ENCODE results near the gene IL16.

DNA sequence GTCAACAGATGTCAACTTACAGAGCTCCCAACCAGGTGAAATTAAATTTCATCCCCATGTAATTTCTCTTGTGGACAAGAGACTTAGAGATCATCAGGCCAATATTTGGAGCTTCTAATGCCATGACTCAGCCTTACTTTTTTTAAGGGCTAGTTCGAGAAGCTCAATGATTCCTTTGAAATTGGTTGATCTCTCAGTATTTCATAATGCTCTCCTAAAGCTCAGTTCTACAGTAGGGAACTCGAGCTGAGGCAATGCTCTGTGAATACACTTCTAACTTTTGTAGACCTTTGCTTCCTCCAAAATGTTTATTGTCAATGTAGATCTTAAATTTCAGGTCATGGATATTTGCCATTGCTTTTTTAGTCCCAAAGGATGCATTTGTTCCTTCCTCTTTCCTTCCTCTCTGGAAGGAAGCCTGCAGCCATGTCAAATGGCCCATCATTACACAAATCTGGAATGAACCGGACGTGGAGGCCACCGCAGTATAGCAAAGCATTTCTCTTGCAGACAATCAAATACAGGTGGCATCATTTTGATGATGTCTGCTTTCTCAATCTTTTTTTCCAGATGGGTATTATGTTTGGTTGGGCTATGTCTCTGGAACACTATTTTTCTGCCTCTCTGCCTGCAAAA, 98.9 kb downstream of the IL16 start:
- TF ChIP-seq, protein P1, sequence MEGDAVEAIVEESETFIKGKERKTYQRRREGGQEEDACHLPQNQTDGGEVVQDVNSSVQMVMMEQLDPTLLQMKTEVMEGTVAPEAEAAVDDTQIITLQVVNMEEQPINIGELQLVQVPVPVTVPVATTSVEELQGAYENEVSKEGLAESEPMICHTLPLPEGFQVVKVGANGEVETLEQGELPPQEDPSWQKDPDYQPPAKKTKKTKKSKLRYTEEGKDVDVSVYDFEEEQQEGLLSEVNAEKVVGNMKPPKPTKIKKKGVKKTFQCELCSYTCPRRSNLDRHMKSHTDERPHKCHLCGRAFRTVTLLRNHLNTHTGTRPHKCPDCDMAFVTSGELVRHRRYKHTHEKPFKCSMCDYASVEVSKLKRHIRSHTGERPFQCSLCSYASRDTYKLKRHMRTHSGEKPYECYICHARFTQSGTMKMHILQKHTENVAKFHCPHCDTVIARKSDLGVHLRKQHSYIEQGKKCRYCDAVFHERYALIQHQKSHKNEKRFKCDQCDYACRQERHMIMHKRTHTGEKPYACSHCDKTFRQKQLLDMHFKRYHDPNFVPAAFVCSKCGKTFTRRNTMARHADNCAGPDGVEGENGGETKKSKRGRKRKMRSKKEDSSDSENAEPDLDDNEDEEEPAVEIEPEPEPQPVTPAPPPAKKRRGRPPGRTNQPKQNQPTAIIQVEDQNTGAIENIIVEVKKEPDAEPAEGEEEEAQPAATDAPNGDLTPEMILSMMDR (IDR thresholded peaks at IDR 0.05): no peak
- no peak for TF ChIP-seq EZH2 (IDR thresholded peaks at IDR 0.05; ENCODE audit: borderline replicate concordance, insufficient read depth, low read depth, low read length, poor library complexity, severe bottlenecking)
